Brain microvascular endothelial cell (primary cell): Measurements from ENCODE around the gene DYNC2H1.

Experiments used
- DNase-seq: peaks from one replicate; pipeline ENCODE4 v3.0.0-alpha.2; 2020
- H3K27ac ChIP-seq: fragments of 250-450 bp; sonication (Bioruptor Pico); 2 replicates; pipeline ENCODE4 v1.5.1; 2020; ENCODE audit warnings: mild to moderate bottlenecking, moderate library complexity
- H3K27me3 ChIP-seq: fragments of 250-450 bp; sonication (Bioruptor Pico); replicated peaks from 2 replicates; pipeline ENCODE4 v1.5.1; 2020; ENCODE audit warnings: mild to moderate bottlenecking
- H3K36me3 ChIP-seq: fragments of 250-450 bp; sonication (Bioruptor Pico); replicated peaks from 2 replicates; pipeline ENCODE4 v1.5.1; 2020; ENCODE audit warnings: mild to moderate bottlenecking
- H3K4me3 ChIP-seq: 2 replicates; pipeline ENCODE4 v1.5.1; 2011; ENCODE audit warnings: low read depth, mild to moderate bottlenecking, control low read depth, low read length, moderate library complexity
- in situ Hi-C: cut with HindIII; loops from 2 replicates; pipeline ENCODE4 v1.10.0; 2017; ENCODE audit warnings: low sequenced_read_pairs, low pct_ligation_motif_present
- TF ChIP-seq, protein P1 (sequence below): IDR thresholded peaks from 2 replicates; pipeline ENCODE4 v1.5.1; 2011; ENCODE audit warnings: low read depth, mild to moderate bottlenecking, moderate library complexity, low read length, control low read depth, inconsistent platforms; ENCODE audit errors: missing control alignments

DYNC2H1 gene, protein sequence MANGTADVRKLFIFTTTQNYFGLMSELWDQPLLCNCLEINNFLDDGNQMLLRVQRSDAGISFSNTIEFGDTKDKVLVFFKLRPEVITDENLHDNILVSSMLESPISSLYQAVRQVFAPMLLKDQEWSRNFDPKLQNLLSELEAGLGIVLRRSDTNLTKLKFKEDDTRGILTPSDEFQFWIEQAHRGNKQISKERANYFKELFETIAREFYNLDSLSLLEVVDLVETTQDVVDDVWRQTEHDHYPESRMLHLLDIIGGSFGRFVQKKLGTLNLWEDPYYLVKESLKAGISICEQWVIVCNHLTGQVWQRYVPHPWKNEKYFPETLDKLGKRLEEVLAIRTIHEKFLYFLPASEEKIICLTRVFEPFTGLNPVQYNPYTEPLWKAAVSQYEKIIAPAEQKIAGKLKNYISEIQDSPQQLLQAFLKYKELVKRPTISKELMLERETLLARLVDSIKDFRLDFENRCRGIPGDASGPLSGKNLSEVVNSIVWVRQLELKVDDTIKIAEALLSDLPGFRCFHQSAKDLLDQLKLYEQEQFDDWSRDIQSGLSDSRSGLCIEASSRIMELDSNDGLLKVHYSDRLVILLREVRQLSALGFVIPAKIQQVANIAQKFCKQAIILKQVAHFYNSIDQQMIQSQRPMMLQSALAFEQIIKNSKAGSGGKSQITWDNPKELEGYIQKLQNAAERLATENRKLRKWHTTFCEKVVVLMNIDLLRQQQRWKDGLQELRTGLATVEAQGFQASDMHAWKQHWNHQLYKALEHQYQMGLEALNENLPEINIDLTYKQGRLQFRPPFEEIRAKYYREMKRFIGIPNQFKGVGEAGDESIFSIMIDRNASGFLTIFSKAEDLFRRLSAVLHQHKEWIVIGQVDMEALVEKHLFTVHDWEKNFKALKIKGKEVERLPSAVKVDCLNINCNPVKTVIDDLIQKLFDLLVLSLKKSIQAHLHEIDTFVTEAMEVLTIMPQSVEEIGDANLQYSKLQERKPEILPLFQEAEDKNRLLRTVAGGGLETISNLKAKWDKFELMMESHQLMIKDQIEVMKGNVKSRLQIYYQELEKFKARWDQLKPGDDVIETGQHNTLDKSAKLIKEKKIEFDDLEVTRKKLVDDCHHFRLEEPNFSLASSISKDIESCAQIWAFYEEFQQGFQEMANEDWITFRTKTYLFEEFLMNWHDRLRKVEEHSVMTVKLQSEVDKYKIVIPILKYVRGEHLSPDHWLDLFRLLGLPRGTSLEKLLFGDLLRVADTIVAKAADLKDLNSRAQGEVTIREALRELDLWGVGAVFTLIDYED (N-terminal part only)

DNA sequence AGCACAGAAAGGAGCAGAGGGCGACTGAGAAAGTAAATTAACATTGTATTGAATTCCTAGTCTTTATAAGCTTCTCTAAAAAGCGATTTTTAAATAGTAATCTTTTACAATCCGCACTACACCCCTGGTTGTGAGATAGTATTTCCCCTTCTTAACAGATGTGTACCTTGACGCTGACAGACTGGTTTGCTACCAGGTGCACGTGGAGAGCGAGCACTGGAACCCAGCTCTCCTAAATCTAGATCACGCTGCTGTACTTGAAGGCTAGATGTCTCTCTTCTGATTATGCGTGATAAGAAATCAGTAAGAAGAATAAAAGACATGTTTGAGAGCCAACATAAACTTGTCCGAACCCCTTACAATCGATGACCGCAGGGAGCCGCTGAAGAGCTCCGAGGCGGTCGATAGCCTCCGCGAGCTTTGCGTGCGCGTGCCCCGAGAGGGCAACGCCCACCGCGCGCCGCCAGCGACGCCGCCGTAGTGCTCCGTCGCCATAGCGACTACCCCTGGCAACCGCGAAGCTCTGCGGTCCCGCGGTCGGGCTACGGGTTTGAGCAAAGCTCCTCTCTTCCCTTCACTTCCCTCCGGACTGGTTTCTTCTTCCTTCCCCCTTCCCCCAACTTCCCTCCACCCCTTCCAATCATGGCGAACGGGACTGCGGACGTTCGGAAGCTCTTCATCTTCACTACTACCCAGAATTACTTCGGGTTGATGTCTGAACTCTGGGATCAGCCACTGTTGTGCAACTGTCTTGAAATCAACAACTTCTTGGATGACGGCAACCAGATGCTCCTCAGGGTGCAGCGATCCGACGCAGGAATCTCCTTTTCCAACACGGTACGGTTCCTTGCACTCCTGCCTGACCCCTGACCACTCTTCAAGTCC, at the start of gene DYNC2H1:
Gene DYNC2H1 (plus strand): TSS at position 494 of the 885 bp plus-strand sequence. CDS start 149 bp downstream, at position 643.
- H3K27ac ChIP-seq = peak within 1 kb of the TSS; percentile 83
- H3K36me3 ChIP-seq = no peaks in the 10 kb centered on the region
- in situ Hi-C loops = no loop called here
- TF ChIP-seq, protein P1, sequence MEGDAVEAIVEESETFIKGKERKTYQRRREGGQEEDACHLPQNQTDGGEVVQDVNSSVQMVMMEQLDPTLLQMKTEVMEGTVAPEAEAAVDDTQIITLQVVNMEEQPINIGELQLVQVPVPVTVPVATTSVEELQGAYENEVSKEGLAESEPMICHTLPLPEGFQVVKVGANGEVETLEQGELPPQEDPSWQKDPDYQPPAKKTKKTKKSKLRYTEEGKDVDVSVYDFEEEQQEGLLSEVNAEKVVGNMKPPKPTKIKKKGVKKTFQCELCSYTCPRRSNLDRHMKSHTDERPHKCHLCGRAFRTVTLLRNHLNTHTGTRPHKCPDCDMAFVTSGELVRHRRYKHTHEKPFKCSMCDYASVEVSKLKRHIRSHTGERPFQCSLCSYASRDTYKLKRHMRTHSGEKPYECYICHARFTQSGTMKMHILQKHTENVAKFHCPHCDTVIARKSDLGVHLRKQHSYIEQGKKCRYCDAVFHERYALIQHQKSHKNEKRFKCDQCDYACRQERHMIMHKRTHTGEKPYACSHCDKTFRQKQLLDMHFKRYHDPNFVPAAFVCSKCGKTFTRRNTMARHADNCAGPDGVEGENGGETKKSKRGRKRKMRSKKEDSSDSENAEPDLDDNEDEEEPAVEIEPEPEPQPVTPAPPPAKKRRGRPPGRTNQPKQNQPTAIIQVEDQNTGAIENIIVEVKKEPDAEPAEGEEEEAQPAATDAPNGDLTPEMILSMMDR = peak; percentile 65
- DNase-seq = peak; percentile 88
- H3K27me3 ChIP-seq = no peaks in the 10 kb centered on the region
- peak within 1 kb of the TSS; percentile 87 for H3K4me3 ChIP-seq

DNA sequence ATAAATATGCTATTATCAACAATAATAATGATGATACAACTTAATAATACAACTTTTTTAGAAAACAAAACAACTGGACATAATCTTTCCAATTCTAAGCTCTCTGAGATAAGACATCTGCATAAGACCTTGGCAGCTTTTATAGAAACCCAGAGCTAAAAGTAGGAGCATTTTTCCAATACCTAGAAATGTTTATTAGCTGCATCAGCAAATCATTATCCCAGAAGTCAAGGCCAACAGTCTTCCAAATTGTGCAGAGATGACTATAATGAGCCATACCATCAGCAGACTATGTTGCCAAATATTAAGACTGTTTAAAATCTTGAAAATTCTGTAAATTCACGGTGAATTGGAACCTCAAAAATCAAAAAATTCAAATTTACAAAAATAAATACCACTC, 47.6 kb upstream of the DYNC2H1 start:
- Histone ChIP-seq H3K36me3 (peaks cover 35% of the 10 kb centered on the region), H3K27me3 (no peaks in the 10 kb centered on the region), H3K4me3 (no peak overlapping the region), H3K27ac (no peak overlapping the region)
- no peak for DNase-seq
- TF ChIP-seq, protein P1 = no peak
- in situ Hi-C loops = no loop called here

DNA sequence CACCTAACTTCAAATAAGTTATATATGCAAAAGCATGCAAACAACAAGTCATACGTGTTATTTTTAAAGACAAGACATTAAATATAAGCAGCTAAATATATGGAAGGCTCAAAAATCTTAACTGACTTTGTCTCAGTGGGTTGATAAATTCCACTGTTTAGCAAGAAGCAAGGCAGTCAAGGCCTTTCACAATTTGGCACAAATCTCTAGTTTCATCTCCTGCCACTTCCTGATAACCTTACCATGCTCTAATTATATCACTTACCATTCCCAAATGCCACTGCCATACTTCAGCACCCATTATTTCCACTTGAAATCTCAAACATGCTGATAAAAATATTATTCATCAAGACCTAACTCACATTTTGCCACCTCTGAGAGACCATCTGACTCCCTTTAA, 42.1 kb upstream of the DYNC2H1 start:
- Histone ChIP-seq H3K36me3 (peaks cover 20% of the 10 kb centered on the region), H3K27ac (no peak overlapping the region), H3K4me3 (no peak overlapping the region), H3K27me3 (no peaks in the 10 kb centered on the region)
- TF ChIP-seq, protein P1 = no peak
- in situ Hi-C loops = no loop called here
- no peak for DNase-seq

DNA sequence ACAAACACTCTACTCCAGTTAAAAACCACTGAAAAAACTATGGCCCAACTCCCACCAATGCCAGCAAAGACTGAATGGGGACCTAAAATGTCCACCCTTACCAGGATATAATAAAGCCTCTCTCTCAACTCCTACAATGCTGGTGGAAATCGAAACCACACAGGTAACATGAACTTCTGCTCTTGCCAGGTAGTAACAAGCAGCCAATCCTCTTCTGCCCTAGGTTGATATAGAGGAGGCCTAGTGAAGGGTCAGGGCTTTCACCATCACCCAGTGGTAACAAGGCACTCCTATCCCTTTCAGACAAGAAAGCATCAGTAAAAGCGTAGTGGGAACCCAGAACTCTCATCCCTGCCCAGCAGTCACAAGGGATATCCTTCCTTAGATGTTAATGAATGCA, 39.9 kb upstream of the DYNC2H1 start:
- DNase-seq = no peak
- Histone ChIP-seq H3K27ac (no peak overlapping the region), H3K4me3 (no peak overlapping the region), H3K36me3 (peaks cover 9% of the 10 kb centered on the region), H3K27me3 (no peaks in the 10 kb centered on the region)
- TF ChIP-seq, protein P1 = no peak
- in situ Hi-C loops = no loop called here

DNA sequence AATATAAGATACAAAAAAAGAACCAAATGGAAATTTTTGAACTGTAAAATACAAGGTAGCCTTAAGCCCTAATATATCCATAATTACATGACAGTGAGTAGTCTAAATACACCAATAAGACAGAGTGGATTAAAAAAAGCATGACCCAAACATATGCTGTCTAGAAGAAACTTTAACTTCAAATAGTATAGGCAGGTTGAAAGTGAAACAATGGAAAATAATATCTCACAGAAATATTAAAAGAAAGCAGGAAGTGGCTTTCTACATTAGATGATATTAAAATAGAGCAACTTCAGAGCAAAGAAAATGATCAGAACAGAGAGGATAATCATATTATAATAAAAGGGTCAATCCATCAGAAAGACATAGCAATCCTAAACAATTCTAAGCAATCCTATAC, 39.1 kb upstream of the DYNC2H1 start:
- in situ Hi-C loops = no loop called here
- TF ChIP-seq, protein P1 = no peak
- Histone ChIP-seq H3K27me3 (no peaks in the 10 kb centered on the region), H3K27ac (no peak overlapping the region), H3K4me3 (no peak overlapping the region), H3K36me3 (peaks cover 13% of the 10 kb centered on the region)
- no peak for DNase-seq
